Breast epithelium (tissue), 4 donors: Measurements from ENCODE around the gene KCTD15. TPM values are rescaled to one million over a fixed set of nuclear protein-coding genes. Genes with fewer than 3 reads are reported as not detected.

Source experiments
- DNase-seq, 2 donors: peaks; one replicate each; pipeline ENCODE4 v3.0.0-alpha.2; 2019; ENCODE audit warnings: low spot score in 2 of 2
- H3K27ac ChIP-seq, 2 donors: fragments of 200-600 bp; sonication (generic) in 1 of 2; one replicate each; pipeline ENCODE4 v1.5.1; 2016 to 2019; ENCODE audit warnings: mild to moderate bottlenecking in 1 of 2
- H3K27me3 ChIP-seq, 2 donors: fragments of 200-600 bp; sonication (generic) in 1 of 2; one replicate each; pipeline versions ENCODE4 v1.5.1 to v1.6.0; 2017 to 2019; ENCODE audit warnings: control low read depth in 1 of 2, mild to moderate bottlenecking in 1 of 2
- H3K36me3 ChIP-seq: fragments of 200-600 bp; one replicate; pipeline ENCODE4 v1.5.1; 2019
- H3K4me1 ChIP-seq, 2 donors: fragments of 200-600 bp; sonication (generic); one replicate each; pipeline ENCODE4 v1.5.1; 2016 to 2019; ENCODE audit warnings: control low read depth in 1 of 2
- H3K4me3 ChIP-seq, 3 donors: fragments of 200-600 bp; sonication (generic); 1 replicate in 2 of 3; 2 replicates in 1 of 3; pipeline ENCODE4 v1.5.1; 2016 to 2019; ENCODE audit warnings: mild to moderate bottlenecking in 3 of 3, moderate library complexity in 2 of 3
- H3K9me3 ChIP-seq, 2 donors: fragments of 200-600 bp; sonication (generic) in 1 of 2; one replicate each; pipeline ENCODE4 v1.5.1; 2016 to 2019; ENCODE audit warnings: control low read depth in 1 of 2
- POLR2A ChIP-seq: fragments of 450-650 bp; IDR thresholded peaks from one replicate; pipeline ENCODE4 v1.6.1; 2016; ENCODE audit warnings: antibody characterized with exemption, mild to moderate bottlenecking, moderate library complexity
- POLR2AphosphoS5 ChIP-seq, 3 donors: sonication (generic); formaldehyde crosslinking; IDR thresholded peaks; one replicate each; pipeline ENCODE4 v1.6.1; 2017; ENCODE audit warnings: antibody characterized with exemption in 3 of 3
- intact Hi-C: fragments of 100-400 bp; cut with DNase I; formaldehyde crosslinking; loops from one replicate; pipeline ENCODE4 v1.15.1; 2023; ENCODE audit warnings: low total_unique reads
- total RNA-seq, 3 donors: library from RNA; depleted of rRNA; stranded (reverse); fragments of >200 nt; gene quantifications; one replicate each; pipeline ENCODE4 v1.1.0, GENCODE V29; 2016
- TF ChIP-seq, protein P1 (sequence below), 3 donors: fragments of 450-650 bp; IDR thresholded peaks; one replicate each; pipeline ENCODE4 v1.5.1; 2016 to 2017; ENCODE audit warnings: antibody characterized with exemption in 3 of 3, mild to moderate bottlenecking in 3 of 3, moderate library complexity in 3 of 3

Gene KCTD15
- total RNA-seq, 3 donors from 2014 or later, result 14.6 to 52.4 (median 36.1) TPM

DNA sequence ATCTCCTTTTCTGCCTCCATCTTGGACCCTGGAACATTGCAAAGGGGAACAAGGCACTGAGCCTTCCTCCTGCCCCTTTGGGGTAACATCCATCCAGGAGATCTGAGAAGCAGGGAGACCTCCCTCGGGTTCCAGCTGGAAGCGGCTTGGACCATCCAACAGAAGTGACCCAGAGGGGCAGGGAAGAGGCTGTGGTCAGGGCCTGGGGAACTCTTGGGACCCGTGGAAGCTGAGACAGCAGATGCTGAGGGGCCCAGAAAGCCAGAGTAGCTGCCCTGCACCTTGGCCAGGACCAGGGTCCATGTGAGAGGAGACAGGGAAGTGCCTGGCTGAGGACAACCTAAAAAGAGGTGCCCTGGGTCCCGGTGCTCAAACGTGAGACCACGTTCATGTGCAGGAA is 21.9 kb upstream of the KCTD15 start:
- peaks cover 0 to 38% of the 10 kb centered on the region in 2 donors for H3K27me3 ChIP-seq
- no peaks in the 10 kb centered on the region for H3K4me1 ChIP-seq
- no peak overlapping the region for H3K4me3 ChIP-seq
- DNase-seq, result no peak
- no peaks in the 10 kb centered on the region for H3K9me3 ChIP-seq
- intact Hi-C loops, result loop anchor here (5.0 to 10.0 kb wide), 2 partner anchors 230 to 328 kb away; no protein-coding TSS in a partner anchor
- H3K36me3 ChIP-seq, result no peaks in the 10 kb centered on the region
- TF ChIP-seq, protein P1, sequence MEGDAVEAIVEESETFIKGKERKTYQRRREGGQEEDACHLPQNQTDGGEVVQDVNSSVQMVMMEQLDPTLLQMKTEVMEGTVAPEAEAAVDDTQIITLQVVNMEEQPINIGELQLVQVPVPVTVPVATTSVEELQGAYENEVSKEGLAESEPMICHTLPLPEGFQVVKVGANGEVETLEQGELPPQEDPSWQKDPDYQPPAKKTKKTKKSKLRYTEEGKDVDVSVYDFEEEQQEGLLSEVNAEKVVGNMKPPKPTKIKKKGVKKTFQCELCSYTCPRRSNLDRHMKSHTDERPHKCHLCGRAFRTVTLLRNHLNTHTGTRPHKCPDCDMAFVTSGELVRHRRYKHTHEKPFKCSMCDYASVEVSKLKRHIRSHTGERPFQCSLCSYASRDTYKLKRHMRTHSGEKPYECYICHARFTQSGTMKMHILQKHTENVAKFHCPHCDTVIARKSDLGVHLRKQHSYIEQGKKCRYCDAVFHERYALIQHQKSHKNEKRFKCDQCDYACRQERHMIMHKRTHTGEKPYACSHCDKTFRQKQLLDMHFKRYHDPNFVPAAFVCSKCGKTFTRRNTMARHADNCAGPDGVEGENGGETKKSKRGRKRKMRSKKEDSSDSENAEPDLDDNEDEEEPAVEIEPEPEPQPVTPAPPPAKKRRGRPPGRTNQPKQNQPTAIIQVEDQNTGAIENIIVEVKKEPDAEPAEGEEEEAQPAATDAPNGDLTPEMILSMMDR (IDR thresholded peaks at IDR 0.05), result no peak
- TF ChIP-seq POLR2AphosphoS5 (IDR thresholded peaks at IDR 0.05) (no peak), POLR2A (no peak)
- no peak overlapping the region for H3K27ac ChIP-seq

DNA sequence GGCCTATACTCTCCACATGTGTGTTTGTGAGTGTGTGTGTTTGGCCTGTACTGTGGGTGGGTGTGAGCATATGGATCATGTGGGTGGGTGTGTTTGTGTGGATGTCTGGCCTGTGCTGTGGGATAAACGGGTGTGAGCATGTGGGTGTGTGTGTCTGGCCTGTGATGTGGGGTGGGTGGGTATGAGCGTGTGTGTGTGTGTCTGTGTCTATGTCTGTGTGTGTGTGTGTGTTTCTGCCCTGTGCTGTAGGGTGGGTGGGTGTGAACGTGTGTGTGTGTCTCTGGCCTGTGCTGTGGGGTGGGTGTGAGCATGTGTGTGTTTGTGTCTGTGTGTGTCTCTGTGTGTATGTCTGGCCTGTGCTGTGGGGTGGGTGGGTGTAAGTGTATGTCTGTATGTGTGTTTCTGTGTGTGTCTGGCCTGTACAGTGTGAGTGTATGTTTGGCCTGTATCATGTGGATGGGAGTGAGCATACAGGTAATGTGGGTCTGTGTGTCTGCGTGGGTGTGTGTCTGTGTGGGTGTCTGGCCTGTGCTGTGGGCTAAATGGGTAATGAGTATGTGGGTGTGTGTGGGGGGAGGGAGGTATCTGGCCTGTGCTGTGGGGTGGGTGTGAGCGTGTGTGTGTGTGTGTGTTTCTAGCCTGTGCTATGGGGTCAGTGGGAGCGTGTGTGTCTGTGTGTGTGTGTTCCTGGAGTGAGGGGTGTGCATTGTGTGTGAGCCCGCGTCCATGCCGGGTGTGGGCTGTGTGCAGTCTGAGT is 20.8 kb upstream of the KCTD15 start:
- Histone ChIP-seq H3K9me3 (no peaks in the 10 kb centered on the region), H3K4me1 (no peaks in the 10 kb centered on the region), H3K27me3 (peaks cover 0 to 38% of the 10 kb centered on the region in 2 donors), H3K4me3 (no peak overlapping the region), H3K36me3 (no peaks in the 10 kb centered on the region), H3K27ac (no peak overlapping the region)
- TF ChIP-seq, protein P1 (IDR thresholded peaks at IDR 0.05), result no peak
- TF ChIP-seq POLR2A (no peak), POLR2AphosphoS5 (IDR thresholded peaks at IDR 0.05) (no peak)
- DNase-seq, result no peak
- intact Hi-C loops, result loop anchor here (5.0 to 10.0 kb wide), 2 partner anchors 229 to 326 kb away; no protein-coding TSS in a partner anchor

DNA sequence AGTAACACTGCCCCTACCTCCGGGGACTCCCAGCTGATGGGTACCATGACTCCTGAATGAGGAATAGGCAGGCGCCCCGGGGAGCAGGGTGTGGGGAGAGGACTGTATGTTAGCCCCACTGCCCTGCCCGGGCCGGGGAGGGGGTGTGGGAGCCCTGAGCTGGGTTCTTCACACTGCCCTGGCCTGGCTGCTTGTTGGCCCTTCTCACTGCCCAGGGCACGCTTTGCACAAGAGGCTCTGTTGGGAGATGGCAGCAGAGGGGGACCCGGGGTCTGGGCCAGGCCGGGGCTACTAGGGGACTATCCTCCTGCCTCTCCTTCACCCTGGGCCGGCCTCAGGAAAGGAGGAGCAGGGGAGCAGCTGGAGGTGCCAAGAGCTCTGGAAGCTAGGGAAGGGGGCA is 19.3 kb upstream of the KCTD15 start:
- H3K4me1 ChIP-seq, result no peaks in the 10 kb centered on the region
- H3K27ac ChIP-seq, result no peak overlapping the region
- H3K9me3 ChIP-seq, result no peaks in the 10 kb centered on the region
- TF ChIP-seq, protein P1 (IDR thresholded peaks at IDR 0.05), result no peak
- no peak for TF ChIP-seq POLR2A
- no peak for TF ChIP-seq POLR2AphosphoS5 (IDR thresholded peaks at IDR 0.05)
- peaks cover 0 to 39% of the 10 kb centered on the region in 2 donors for H3K27me3 ChIP-seq
- intact Hi-C loops, result loop anchor here (5.0 to 10.0 kb wide), 2 partner anchors 227 to 325 kb away; no protein-coding TSS in a partner anchor
- no peak for DNase-seq
- H3K36me3 ChIP-seq, result no peaks in the 10 kb centered on the region
- H3K4me3 ChIP-seq, result no peak overlapping the region

DNA sequence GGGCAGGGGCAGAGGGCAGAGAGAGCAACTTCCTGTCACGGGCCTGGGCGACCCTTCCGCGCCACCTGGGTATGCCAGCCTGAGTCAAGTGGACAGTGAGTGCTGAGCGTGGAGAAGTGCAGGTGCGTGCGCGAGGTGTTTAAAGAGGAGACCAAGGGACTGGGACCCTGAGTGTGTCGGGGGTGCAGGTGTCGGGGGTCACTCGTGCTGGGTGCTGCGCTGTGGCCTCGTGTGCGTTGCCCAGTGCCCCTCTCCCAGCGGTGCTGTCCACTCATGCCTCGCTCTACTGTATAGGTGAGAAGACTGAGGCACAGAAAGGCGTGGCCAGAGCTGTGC is 18.9 kb upstream of the KCTD15 start:
- no peak overlapping the region for H3K27ac ChIP-seq
- no peaks in the 10 kb centered on the region for H3K36me3 ChIP-seq
- H3K27me3 ChIP-seq, result peaks cover 0 to 39% of the 10 kb centered on the region in 2 donors
- DNase-seq, result no peak
- TF ChIP-seq, protein P1 (IDR thresholded peaks at IDR 0.05), result no peak
- TF ChIP-seq POLR2A (no peak), POLR2AphosphoS5 (IDR thresholded peaks at IDR 0.05) (no peak)
- H3K9me3 ChIP-seq, result no peaks in the 10 kb centered on the region
- H3K4me1 ChIP-seq, result no peaks in the 10 kb centered on the region
- no peak overlapping the region for H3K4me3 ChIP-seq
- intact Hi-C loops, result loop anchor here (5.0 to 10.0 kb wide), 2 partner anchors 227 to 325 kb away; no protein-coding TSS in a partner anchor

DNA sequence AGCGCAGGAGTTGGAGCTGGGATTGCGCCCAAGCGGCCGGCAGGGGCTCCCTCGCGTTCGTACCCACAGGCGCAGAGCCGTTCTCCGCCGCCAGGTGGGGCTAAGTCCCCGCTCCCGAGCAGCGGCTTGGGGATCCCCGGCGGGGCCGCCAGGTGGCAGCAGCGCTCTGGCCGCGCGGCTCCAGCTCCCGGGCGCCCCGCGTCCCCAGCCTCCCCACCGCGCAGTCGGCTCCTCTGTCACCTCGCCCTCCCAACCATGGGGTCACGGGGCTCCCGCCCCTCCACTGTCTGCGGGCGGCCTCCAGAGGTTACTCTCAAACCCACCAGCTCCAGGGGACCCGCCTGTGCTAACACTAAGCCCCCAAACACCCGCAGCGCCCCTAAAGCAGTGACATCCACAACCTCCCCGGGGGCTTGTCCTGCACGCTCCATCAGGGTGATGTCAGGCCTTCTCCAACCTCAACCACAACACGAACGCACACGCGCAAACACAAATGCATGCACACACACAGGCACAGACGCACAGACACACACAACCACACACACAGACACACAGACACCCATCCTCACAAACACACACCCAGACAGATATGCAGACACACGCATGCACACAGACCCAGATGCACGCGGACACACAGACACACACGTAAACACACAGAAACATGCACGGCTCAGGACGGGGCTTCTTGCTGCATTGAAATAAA is 18.4 kb upstream of the KCTD15 start:
- H3K9me3 ChIP-seq, result no peaks in the 10 kb centered on the region
- intact Hi-C loops, result loop anchor here (5.0 to 10.0 kb wide), 2 partner anchors 227 to 324 kb away; no protein-coding TSS in a partner anchor
- peak; percentile 50 to 84 for DNase-seq
- no peaks in the 10 kb centered on the region for H3K36me3 ChIP-seq
- peaks cover 0 to 39% of the 10 kb centered on the region in 2 donors for H3K27me3 ChIP-seq
- H3K4me3 ChIP-seq, result peak overlapping the region in 2 of 3 donors; percentile 30 to 63
- no peak overlapping the region for H3K27ac ChIP-seq
- H3K4me1 ChIP-seq, result no peaks in the 10 kb centered on the region
- TF ChIP-seq POLR2A, result no peak
- TF ChIP-seq, protein P1 (IDR thresholded peaks at IDR 0.05), result peak; percentile 99 to 100 (median 100)
- no peak for TF ChIP-seq POLR2AphosphoS5 (IDR thresholded peaks at IDR 0.05)
